SU-DHL-6 (cell line): Measurements from ENCODE around the gene NPB.

Source experiments
- CTCF ChIP-seq: fragments of 200-600 bp; sonication (generic); IDR thresholded peaks from one replicate; pipeline ENCODE4 v1.5.1; 2017; ENCODE audit warnings: antibody characterized with exemption, mild to moderate bottlenecking, low read length, moderate library complexity; ENCODE audit not compliant: insufficient read depth, poor library complexity, severe bottlenecking
- EZH2phosphoT487 ChIP-seq: fragments of 200-600 bp; sonication (generic), shearing (Covaris generic); conservative IDR thresholded peaks from 2 replicates; pipeline ENCODE4 v1.6.1; 2018; ENCODE audit warnings: mild to moderate bottlenecking, antibody characterized with exemption, low read length, moderate library complexity, mixed read lengths

GRCh38 chr17:81888105-81888987, 13.7 kb upstream of the NPB start:
- TF ChIP-seq CTCF (no peak), EZH2phosphoT487 (no peak)
